ENCODE results near the gene HTR3B.

HTR3B gene

GRCh38 chr11:113865873-113866272 lies 38.7 kb upstream of the HTR3B start:
- H3K27ac ChIP-seq: no peak overlapping the region
- TF ChIP-seq, protein P1, sequence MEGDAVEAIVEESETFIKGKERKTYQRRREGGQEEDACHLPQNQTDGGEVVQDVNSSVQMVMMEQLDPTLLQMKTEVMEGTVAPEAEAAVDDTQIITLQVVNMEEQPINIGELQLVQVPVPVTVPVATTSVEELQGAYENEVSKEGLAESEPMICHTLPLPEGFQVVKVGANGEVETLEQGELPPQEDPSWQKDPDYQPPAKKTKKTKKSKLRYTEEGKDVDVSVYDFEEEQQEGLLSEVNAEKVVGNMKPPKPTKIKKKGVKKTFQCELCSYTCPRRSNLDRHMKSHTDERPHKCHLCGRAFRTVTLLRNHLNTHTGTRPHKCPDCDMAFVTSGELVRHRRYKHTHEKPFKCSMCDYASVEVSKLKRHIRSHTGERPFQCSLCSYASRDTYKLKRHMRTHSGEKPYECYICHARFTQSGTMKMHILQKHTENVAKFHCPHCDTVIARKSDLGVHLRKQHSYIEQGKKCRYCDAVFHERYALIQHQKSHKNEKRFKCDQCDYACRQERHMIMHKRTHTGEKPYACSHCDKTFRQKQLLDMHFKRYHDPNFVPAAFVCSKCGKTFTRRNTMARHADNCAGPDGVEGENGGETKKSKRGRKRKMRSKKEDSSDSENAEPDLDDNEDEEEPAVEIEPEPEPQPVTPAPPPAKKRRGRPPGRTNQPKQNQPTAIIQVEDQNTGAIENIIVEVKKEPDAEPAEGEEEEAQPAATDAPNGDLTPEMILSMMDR (conservative IDR thresholded peaks at IDR 0.05; ENCODE audit: low read depth): no peak
- ChIA-PET CTCF (no interaction called here), POLR2A (ENCODE audit: low non-redundant PET) (no interaction called here)
- no peak for DNase-seq (ENCODE audit: low spot score)

- CTCF ChIA-PET: interaction anchor here (0.6 kb wide), 1 partner anchor 1616 kb away, joined by 5 read pairs; no protein-coding TSS in a partner anchor
- TF ChIP-seq, protein P1 (conservative IDR thresholded peaks at IDR 0.05; ENCODE audit: low read depth): no peak
- DNase-seq (ENCODE audit: low spot score): no peak
- POLR2A ChIA-PET (ENCODE audit: low non-redundant PET): no interaction called here
- H3K27ac ChIP-seq: no peak overlapping the region
Observed at GRCh38 chr11:113867843-113868503, 36.6 kb upstream of the HTR3B start.

DNA sequence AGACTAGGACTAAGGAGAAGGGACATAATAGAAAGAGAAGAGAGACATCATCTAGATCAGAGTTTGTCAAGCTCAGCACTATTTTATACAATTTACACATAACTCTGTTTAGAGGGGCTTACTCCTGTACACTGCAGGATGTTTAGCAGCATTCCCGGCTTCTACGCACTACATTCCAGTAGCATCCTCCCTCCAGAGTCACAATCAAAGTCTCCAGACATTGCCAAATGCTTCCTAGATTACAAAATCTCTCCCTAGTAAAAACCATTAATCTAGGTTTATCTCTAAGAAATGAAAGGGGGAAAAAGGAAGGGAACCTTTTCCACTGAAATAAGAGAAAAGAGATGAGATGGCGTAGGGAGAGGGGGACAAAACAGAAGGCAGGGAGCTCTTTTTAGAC lies 33.3 kb upstream of the HTR3B start:
- TF ChIP-seq, protein P1 (conservative IDR thresholded peaks at IDR 0.05; ENCODE audit: low read depth): no peak
- no peak overlapping the region for H3K27ac ChIP-seq
- DNase-seq (ENCODE audit: low spot score): no peak
- POLR2A ChIA-PET (ENCODE audit: low non-redundant PET): no interaction called here
- CTCF ChIA-PET: no interaction called here

- CTCF ChIA-PET: interaction anchor here (0.7 kb wide), 1 partner anchor 157 kb away, joined by 3 read pairs; no protein-coding TSS in a partner anchor
- TF ChIP-seq, protein P1 (conservative IDR thresholded peaks at IDR 0.05; ENCODE audit: low read depth): no peak
- no peak for DNase-seq (ENCODE audit: low spot score)
- no peak overlapping the region for H3K27ac ChIP-seq
- POLR2A ChIA-PET (ENCODE audit: low non-redundant PET): no interaction called here
Observed at GRCh38 chr11:113873236-113873626, 31.4 kb upstream of the HTR3B start.

DNA sequence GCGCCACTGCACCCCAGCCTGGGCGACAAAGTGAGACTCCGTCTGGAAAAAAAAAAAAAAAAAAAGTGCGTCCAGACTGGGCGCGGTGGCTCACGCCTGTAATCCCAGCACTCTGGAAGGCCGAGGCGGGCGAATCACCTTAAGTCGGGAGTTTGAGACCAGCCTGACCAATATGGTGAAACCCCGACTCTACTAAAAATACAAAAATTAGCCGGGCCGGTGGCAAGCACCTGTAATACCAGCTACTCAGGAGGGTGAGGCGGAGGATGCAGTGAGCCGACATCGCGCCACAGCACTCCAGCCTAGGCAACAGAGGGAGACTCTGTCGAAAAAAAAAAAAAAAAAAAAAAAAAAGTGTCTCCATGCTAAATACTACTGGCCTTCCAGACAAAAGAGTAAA lies 30.5 kb upstream of the HTR3B start:
- H3K27ac ChIP-seq: no peak overlapping the region
- no peak for DNase-seq (ENCODE audit: low spot score)
- ChIA-PET POLR2A (ENCODE audit: low non-redundant PET) (interaction anchor here (0.7 kb wide), 1 partner anchor 1779 kb away, joined by 3 read pairs; no protein-coding TSS in a partner anchor), CTCF (interaction anchor here (0.6 kb wide), 1 partner anchor 379 kb away, joined by 3 read pairs; no protein-coding TSS in a partner anchor)
- TF ChIP-seq, protein P1 (conservative IDR thresholded peaks at IDR 0.05; ENCODE audit: low read depth): no peak

GRCh38 chr11:113874581-113875233 lies 29.9 kb upstream of the HTR3B start:
- TF ChIP-seq, protein P1 (conservative IDR thresholded peaks at IDR 0.05; ENCODE audit: low read depth): no peak
- peak; percentile 25 for DNase-seq (ENCODE audit: low spot score)
- H3K27ac ChIP-seq: peak overlapping the region; percentile 87
- ChIA-PET POLR2A (ENCODE audit: low non-redundant PET) (interaction anchor here (0.7 kb wide), 1 partner anchor 1779 kb away, joined by 3 read pairs; no protein-coding TSS in a partner anchor), CTCF (interaction anchor here (0.6 kb wide), 2 partner anchors 11 to 379 kb away, joined by 3 read pairs; no protein-coding TSS in a partner anchor)

Measured in RWPE1 (cell line).